GM18498 (cell line): ENCODE data around the gene STRBP.

Source experiments
- ATAC-seq: cut with Tn5 transposase; IDR thresholded peaks from one replicate; pipeline ENCODE4 v1.9.1; 2021; ENCODE audit warnings: mild to moderate bottlenecking, moderate library complexity; ENCODE audit not compliant: unreplicated experiment

The STRBP gene

GRCh38 chr9:123104807-123105206 lies 163.6 kb downstream of the STRBP start:
- ATAC-seq = no peak

GRCh38 chr9:123102375-123103113 lies 165.8 kb downstream of the STRBP start:
- no peak for ATAC-seq

GRCh38 chr9:123099548-123099947 lies 168.8 kb downstream of the STRBP start:
- no peak for ATAC-seq

- ATAC-seq = no peak
Measured at GRCh38 chr9:123099042-123099441, 169.3 kb downstream of the STRBP start.

- ATAC-seq = no peak
Measured at GRCh38 chr9:123098096-123098459, 170.3 kb downstream of the STRBP start.

GRCh38 chr9:123097430-123098095 lies 170.8 kb downstream of the STRBP start:
- ATAC-seq = no peak

GRCh38 chr9:123096987-123097386 lies 171.4 kb downstream of the STRBP start:
- ATAC-seq = no peak

- ATAC-seq = no peak
Measured at GRCh38 chr9:123093141-123093540, 175.2 kb downstream of the STRBP start.

GRCh38 chr9:123091459-123091858 lies 176.9 kb downstream of the STRBP start:
- ATAC-seq = no peak

- no peak for ATAC-seq
Measured at GRCh38 chr9:123090956-123091355, 177.4 kb downstream of the STRBP start.

- ATAC-seq = no peak
Measured at GRCh38 chr9:123090198-123090896, 178.0 kb downstream of the STRBP start.

GRCh38 chr9:123089790-123090189 lies 178.6 kb downstream of the STRBP start:
- no peak for ATAC-seq

- ATAC-seq = no peak
Measured at GRCh38 chr9:123089040-123089439, 179.3 kb downstream of the STRBP start.

GRCh38 chr9:123087359-123087888 lies 181.0 kb downstream of the STRBP start:
- ATAC-seq = no peak

- ATAC-seq = no peak
Measured at GRCh38 chr9:123085916-123086315, 182.5 kb downstream of the STRBP start.

GRCh38 chr9:123084256-123084655 lies 184.1 kb downstream of the STRBP start:
- ATAC-seq = no peak

GRCh38 chr9:123083680-123084079 lies 184.7 kb downstream of the STRBP start:
- ATAC-seq = no peak

- ATAC-seq = no peak
Measured at GRCh38 chr9:123081824-123082223, 186.6 kb downstream of the STRBP start.

- no peak for ATAC-seq
Measured at GRCh38 chr9:123080444-123080843, 187.9 kb downstream of the STRBP start.

GRCh38 chr9:123074628-123075027 lies 193.8 kb downstream of the STRBP start:
- ATAC-seq = no peak

GRCh38 chr9:123073991-123074422 lies 194.4 kb downstream of the STRBP start:
- no peak for ATAC-seq

GRCh38 chr9:123073441-123073840 lies 194.9 kb downstream of the STRBP start:
- ATAC-seq = no peak
